ENCODE measurements around the gene IFI6.
"Not testable (repeated sequence)": the region's sequence is repeated elsewhere in the genome, so short reads cannot be mapped to it uniquely, and the experiment has no call there.

Gene IFI6

GRCh38 chr1:27671964-27672749 lies at the start of gene IFI6:
IFI6 (minus strand) TSS chr1:27672192; CDS start chr1:27669314, 2,878 bp downstream.
- DNase-seq (ENCODE audit: insufficient read length, low spot score) (peak; percentile 94), FAIRE-seq (no peak)

DNA sequence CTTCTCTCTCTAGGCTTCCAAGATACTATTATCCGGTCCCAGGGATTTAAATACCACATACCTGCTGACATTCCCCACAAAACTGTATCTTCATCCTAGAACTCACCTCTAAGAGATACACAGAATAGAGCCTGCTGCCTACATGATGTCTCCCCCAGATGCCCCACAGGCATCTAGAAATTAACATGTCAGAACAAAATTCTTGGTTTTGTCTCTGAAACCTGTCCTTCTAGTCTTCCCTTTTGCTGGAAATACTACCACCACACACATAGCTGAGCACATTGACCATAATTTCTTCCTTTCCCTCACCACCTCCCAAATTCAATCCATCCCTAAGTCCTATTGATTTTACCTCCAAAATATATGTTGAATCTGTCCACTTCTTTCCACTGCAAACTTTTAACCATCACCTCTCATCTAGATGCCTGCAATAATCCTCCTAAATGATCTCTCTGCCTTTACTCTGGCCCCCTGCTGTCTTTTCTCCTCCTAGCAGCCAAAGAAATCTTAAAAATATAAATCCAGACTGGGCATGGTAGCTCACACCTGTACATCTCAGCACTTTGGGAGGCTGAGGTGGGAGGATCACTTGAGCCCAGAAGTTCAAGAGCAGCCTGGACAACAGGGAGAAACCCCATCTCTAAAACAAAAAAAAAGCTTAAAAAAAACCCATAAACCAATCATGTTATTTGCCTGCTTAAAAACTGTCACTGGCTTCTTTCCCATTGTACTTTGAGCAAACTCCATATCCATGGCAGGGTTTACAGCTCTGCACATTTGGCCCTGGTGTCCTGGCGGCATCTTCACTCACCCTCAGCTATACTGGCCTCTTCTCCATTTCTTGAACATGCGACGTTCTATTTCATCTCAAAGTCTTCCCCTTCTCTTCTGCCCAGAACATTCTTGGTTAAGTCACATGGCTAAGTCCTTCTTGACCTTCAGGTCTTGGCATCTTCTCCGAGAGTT lies 47.6 kb upstream of the IFI6 start:
- no peak for DNase-seq (ENCODE audit: insufficient read length, low spot score)
- FAIRE-seq, result no peak

GRCh38 chr1:27716262-27716895 lies 44.4 kb upstream of the IFI6 start:
- DNase-seq (ENCODE audit: insufficient read length, low spot score) (no peak), FAIRE-seq (no peak)

- no peak for DNase-seq (ENCODE audit: insufficient read length, low spot score)
- FAIRE-seq, result no peak
Observed at GRCh38 chr1:27713869-27714513, 42.0 kb upstream of the IFI6 start.

DNA sequence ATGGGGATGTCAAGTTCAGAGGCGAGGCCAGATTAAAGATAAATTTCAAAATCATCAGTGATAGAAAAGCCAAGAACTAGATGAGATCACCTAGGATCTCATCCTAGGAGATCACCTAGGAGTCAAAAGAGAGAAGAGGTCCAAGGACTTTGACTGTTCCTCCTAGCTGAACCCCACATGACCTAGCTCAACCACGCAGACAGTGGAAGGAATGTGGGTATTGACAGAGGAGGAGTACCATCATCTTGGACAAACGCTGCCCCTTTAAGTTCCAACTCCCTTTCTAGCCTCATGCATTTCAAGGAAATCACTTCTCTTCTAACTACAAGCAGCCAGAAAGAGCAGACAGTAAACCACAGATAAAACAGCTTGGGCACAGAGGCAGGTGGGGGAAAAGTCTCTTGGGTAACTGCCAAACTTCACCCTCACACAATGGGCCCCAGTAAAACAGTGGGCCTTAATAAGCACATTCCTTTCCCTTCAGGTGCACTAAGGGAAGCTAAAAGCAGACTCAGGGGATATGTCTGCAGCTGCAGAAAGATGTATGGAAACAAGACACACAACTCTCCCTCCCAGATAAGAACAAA lies 41.2 kb upstream of the IFI6 start:
- FAIRE-seq (no peak), DNase-seq (ENCODE audit: insufficient read length, low spot score) (no peak)

GRCh38 chr1:27710574-27710973 lies 38.6 kb upstream of the IFI6 start:
- no peak for FAIRE-seq

GRCh38 chr1:27705545-27705944 lies 33.6 kb upstream of the IFI6 start:
- FAIRE-seq (no peak), DNase-seq (ENCODE audit: insufficient read length, low spot score) (no peak)

More at GRCh38 chr1:27710574-27710973, 38.6 kb upstream of the IFI6 start:
- no peak for DNase-seq (ENCODE audit: insufficient read length, low spot score)

- no peak for DNase-seq (ENCODE audit: insufficient read length, low spot score)
- FAIRE-seq, result no peak
Observed at GRCh38 chr1:27704958-27705357, 33.0 kb upstream of the IFI6 start.

GRCh38 chr1:27696835-27697234 lies 24.8 kb upstream of the IFI6 start:
- DNase-seq (ENCODE audit: insufficient read length, low spot score); FAIRE-seq: not testable (repeated sequence)

DNA sequence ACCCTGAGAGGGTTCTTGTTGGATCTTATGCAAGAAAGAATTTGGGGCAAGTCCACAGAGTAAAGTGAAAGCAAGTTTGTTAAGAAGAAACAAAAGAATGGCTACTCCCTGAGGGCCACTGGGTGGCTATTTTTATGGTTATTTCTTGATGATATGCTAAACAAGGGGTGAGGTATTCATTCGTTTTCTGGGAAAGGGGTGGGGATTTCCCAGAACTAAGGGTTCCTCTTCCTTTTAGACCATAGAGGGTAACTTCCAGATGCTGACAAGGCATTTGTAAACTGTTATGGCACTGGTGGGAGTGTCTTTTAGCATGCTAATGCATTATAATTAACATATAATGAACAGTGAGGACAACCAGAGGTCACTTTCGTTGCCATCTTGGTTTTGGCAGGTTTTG lies 18.2 kb upstream of the IFI6 start:
- no peak for DNase-seq (ENCODE audit: insufficient read length, low spot score)
- FAIRE-seq, result no peak

DNA sequence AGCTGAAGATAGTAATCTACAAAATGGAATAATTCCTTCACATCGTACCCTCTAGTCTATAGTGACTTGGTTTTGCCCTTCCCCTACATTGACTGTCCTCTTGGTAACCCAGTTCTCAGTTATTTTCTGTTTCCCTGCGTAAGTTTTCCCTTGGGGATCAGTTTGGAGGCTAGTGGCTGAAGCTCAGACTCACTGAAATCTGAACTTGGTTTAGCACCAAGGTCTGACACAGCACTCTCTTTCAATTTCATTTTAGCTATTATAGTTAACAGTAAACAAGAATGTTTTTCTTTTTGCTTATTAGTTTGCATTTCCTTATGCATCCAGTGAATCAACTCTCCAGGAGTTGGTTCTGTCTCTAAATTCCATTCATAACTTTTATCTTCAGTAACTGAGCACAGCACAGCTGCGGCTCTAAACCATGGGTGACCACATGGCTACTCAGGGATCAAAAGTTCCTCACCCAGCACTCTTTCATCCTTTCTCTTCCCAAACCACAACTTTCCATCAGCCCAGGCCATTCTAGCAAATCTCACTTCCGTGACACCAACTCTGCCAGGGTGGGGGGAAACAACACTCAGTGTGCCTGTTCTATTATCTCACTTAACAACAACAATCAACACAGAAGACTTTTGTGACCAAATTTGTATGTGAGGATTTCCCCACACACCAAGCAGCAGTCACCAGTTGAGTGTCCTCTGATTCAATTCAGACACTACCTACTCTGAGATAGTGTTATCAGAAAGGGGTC lies 17.6 kb upstream of the IFI6 start:
- DNase-seq (ENCODE audit: insufficient read length, low spot score) (no peak), FAIRE-seq (no peak)

- DNase-seq (ENCODE audit: insufficient read length, low spot score) (no peak), FAIRE-seq (no peak)
Observed at GRCh38 chr1:27687906-27688305, 15.9 kb upstream of the IFI6 start.

GRCh38 chr1:27686223-27686990 lies 14.4 kb upstream of the IFI6 start:
- no peak for FAIRE-seq

DNA sequence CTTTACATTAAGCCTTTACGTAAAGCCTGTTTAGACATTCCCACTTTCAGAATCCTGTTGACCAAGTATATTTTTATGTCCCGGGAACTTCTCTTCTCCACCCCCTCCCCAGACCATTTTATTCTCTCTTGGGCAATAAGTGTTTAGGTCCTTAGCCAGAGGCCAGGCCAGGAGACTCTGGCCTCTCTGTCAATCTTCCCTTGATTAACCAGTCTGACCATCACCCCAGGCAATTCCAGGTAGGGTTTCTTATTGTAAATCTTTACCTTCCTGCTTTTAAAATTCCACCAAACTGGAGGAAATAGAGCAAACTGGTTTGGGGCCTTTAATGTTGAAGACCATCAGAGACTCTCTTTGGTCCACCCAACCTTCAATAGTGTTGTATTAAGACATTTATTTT lies 12.2 kb upstream of the IFI6 start:
- FAIRE-seq (no peak), DNase-seq (ENCODE audit: insufficient read length, low spot score) (no peak)

More at GRCh38 chr1:27686223-27686990, 14.4 kb upstream of the IFI6 start:
- DNase-seq (ENCODE audit: insufficient read length, low spot score), result no peak

GRCh38 chr1:27682351-27682944 lies 10.5 kb upstream of the IFI6 start:
- DNase-seq (ENCODE audit: insufficient read length, low spot score), result no peak
- no peak for FAIRE-seq

- DNase-seq (ENCODE audit: insufficient read length, low spot score); FAIRE-seq: not testable (repeated sequence)
Observed at GRCh38 chr1:27681580-27681979, 9.6 kb upstream of the IFI6 start.

GRCh38 chr1:27680225-27680791 lies 8.3 kb upstream of the IFI6 start:
- not testable (repeated sequence) for DNase-seq (ENCODE audit: insufficient read length, low spot score); FAIRE-seq

DNA sequence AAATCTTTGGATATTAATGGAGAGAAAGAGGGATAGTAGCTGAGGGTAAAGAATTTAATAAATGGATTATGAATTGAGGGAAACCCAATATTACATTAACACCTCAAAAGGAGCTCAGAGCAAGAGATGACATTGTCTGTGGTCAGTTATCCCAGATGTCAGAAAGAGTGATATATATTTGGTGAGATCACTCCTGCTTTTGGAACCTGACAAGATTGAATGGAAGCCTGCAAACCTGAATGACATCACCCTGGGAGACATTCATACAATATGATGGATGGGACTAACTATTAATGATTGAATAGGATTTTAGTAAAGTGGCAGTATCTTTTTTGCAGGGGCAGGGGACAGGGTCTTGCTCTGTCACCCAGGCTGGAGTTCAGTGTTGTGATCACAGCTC lies 6.8 kb upstream of the IFI6 start:
- FAIRE-seq (no peak), DNase-seq (ENCODE audit: insufficient read length, low spot score) (no peak)

Data from HTR-8/SVneo (cell line).